DND-41 (cell line): ENCODE data around the gene POLR2J.

Experiments used
- EZH2 ChIP-seq: IDR thresholded peaks from 3 replicates; pipeline ENCODE4 v1.6.1; 2012; ENCODE audit warnings: borderline replicate concordance, low read depth, mild to moderate bottlenecking, moderate library complexity, low read length, inconsistent platforms; ENCODE audit not compliant: severe bottlenecking
- TF ChIP-seq, protein P1 (sequence below): IDR thresholded peaks from 2 replicates; pipeline ENCODE4 v1.5.1; 2012; ENCODE audit warnings: borderline replicate concordance, low read length, moderate library complexity, mild to moderate bottlenecking; ENCODE audit not compliant: poor library complexity, severe bottlenecking; ENCODE audit errors: extremely low read depth

DNA sequence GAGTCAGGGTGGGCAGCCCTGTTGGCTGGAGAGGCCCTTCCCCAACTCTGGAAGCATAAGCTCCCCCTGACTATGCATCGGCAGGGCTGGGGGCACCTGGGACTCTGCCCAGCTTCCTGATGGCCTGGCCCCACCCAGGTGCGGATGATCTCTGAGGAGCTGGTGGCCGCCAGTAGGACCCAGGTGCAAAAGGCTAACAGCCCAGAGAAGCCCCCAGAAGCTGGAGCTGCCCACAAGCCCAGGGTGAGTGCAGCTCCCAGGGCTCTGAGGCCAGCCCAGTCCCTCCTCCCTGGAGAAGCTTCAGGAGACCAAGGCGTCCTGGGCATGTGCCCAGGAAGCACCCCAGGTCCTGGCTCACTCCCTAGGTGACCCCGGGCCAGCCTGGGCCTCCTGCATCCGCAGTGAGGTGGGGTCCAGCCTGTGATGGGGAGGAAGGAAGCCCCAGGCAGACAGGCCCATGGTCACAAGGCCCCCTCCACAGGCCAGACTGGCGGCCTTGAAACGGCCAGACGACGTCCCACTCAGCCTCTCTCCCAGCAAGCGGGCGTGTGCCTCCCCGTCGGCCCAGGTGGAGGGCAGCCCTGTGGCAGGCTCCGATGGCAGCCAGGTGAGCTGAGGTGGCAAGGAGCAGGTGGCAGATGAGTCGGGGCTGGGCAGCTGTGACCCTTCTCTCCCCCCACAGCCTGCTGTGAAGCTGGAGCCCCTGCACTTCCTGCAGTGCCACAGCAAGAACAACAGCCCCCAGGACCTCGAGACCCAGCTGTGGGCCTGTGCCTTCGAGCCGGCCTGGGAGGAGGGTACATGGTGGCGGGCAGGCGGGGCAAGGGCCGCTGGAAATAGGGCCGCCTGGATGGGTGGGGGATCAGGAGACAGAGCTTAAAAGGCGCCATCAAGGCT lies 10.9 kb downstream of the POLR2J start:
- TF ChIP-seq, protein P1, sequence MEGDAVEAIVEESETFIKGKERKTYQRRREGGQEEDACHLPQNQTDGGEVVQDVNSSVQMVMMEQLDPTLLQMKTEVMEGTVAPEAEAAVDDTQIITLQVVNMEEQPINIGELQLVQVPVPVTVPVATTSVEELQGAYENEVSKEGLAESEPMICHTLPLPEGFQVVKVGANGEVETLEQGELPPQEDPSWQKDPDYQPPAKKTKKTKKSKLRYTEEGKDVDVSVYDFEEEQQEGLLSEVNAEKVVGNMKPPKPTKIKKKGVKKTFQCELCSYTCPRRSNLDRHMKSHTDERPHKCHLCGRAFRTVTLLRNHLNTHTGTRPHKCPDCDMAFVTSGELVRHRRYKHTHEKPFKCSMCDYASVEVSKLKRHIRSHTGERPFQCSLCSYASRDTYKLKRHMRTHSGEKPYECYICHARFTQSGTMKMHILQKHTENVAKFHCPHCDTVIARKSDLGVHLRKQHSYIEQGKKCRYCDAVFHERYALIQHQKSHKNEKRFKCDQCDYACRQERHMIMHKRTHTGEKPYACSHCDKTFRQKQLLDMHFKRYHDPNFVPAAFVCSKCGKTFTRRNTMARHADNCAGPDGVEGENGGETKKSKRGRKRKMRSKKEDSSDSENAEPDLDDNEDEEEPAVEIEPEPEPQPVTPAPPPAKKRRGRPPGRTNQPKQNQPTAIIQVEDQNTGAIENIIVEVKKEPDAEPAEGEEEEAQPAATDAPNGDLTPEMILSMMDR = no peak
- no peak for TF ChIP-seq EZH2
